Skin epidermis (tissue), 12 donors: ENCODE measurements around the gene MID2.
"Not testable (repeated sequence)": the region's sequence is repeated elsewhere in the genome, so short reads cannot be mapped to it uniquely, and the experiment has no call there.

ENCODE experiments used
- H3K27ac ChIP-seq, 21 experiments: fragments of 200-600 bp; sonication (generic) in 11 of 21; one replicate each; pipeline ENCODE4 v1.5.0; 2020; ENCODE audit warnings: mild to moderate bottlenecking in 3 of 21, inconsistent platforms in 2 of 21, moderate library complexity in 2 of 21
- H3K4me3 ChIP-seq, 7 experiments: fragments of 200-600 bp; sonication (generic) in 2 of 7; one replicate each; pipeline ENCODE4 v1.5.0; 2020; ENCODE audit warnings: inconsistent platforms in 2 of 7, mild to moderate bottlenecking in 2 of 7, moderate library complexity in 1 of 7

The MID2 gene

DNA sequence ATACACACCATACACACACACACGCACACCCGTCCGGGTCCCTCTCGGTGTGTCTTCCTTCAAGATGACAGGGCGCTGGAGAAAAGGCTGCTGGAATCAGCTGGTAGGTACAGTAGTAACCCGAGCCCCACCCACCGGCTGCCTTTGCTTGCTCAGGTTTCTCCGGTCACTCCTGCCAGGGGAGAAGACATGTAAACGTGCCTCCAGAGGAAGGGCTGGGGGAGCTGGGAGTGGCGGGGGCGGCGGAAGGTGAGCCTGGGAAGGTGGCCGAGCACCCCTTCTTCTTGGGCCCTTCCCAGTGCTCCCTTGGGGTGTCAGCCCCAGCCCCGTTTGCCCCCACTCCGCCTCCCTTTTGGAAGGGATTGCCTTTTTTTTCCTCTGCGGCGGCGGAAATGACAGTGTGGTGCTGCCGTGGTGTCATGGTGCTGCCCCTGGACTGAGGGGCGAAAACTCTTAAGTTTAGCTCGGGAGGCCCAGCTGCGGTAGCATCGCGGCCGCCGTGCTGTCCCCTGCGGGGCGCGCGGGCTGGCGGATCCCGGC is at the start of gene MID2:
MID2 (plus strand) TSS at position 169 of the 540 bp plus-strand sequence. CDS start 561 bp downstream, outside the sequence.
- peak within 1 kb of the TSS; percentile 56 to 93 (median 80) for H3K27ac ChIP-seq
- peak within 1 kb of the TSS; percentile 37 to 59 (median 50) for H3K4me3 ChIP-seq

DNA sequence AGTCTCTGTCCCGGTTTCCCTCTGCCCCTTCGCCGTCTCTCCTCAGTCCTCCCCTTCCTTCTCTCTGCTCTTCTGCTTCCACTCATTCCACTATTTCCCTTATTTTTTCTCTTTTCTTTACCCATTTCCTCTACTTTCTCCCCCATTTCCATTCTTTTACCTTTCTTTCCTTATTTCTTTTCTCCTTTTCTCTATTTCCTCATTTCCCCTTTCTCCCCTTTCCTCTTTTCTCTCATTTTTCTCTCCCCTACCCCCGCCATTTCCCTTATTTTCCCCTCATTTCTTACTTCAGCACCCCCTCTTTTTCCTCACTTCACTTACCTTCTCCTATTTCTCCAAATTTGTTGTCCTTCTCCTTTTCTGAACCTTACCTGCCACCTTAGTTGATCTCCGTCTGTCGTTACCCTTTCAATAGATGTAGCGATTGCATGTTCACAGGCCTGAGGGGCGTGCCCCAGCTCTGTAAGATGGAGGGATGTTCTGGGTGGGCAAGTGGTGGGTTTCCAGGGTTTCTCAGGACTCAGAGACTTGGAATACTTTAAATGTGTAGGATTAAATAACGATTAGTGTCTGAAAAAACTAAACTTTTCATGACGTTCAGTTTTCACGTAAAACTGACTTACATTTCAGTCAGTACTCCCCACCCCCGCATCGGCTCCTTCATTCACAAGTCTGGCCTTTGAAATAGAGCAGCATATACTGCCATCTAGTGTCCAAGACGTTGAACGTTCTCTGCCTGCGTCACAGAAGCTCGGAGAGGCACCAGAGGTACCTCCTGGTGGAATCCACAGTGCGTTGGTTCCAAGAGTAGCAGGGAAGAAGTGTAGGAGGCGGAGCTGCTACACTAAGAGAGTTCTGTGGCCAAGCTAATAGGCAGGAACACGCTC is 48.8 kb upstream of the MID2 start:
- Histone ChIP-seq H3K27ac (peak overlapping the region in 10 of 21 experiments; percentile 3 to 81 (median 68)), H3K4me3 (peak overlapping the region in 5 of 7 experiments; percentile 30 to 53 (median 42))

GRCh38 chrX:107777536-107777832 is 48.2 kb upstream of the MID2 start, which contains the start of gene NCBP2L:
TSS of gene NCBP2L (plus strand) at chrX:107777733. CDS start at chrX:107794221, 16,488 bp downstream.
- H3K27ac ChIP-seq: peak within 1 kb of the TSS in 9 of 21 experiments; percentile 3 to 81 (median 69)

DNA sequence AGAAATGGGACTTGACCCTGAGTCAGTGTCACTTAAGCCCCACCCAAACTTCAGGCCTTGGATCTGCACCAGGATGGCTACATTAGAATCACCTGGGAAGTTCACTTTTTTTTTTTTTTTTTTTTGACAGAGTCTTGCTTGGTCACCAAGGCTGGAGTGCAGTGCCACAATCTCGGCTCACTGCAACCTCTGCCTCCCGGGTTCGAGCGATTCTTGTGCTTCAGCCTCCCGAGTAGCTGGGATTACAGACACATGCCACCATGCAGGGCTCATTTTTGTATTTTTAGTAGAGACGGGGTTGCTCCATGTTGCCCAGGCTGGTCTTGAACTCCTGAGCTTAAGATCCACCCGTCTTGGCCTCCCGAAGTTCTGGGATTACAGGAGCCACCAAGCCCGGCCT is 45.1 kb upstream of the MID2 start:
- no peak overlapping the region for H3K4me3 ChIP-seq
- no peak overlapping the region for H3K27ac ChIP-seq

More at GRCh38 chrX:107777536-107777832, 48.2 kb upstream of the MID2 start, which contains the start of gene NCBP2L:
- H3K4me3 ChIP-seq: peak within 1 kb of the TSS in 5 of 7 experiments; percentile 30 to 53 (median 42)

DNA sequence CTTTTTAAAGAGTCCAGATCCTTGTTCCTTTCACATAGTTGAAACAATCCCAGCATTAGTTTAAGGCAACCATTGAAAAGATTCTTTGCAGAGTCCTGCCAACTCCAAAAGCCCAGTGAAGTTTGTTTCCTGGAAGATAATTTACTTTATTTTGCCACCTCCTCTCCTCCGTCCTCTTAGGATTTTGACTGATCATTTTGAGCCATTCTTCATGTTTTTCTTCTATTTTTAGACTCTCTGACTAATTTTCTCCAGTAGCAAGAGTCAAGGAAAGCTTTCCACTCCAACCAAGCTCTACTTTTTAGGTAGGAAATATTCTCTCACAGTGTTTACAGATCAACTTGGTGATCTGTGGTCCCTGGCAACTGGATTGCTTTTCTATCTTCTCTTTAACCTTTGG is 37.8 kb upstream of the MID2 start:
- H3K4me3 ChIP-seq: no peak overlapping the region
- H3K27ac ChIP-seq: no peak overlapping the region

GRCh38 chrX:107804427-107804826 is 21.2 kb upstream of the MID2 start:
- no peak overlapping the region for H3K27ac ChIP-seq
- no peak overlapping the region for H3K4me3 ChIP-seq

DNA sequence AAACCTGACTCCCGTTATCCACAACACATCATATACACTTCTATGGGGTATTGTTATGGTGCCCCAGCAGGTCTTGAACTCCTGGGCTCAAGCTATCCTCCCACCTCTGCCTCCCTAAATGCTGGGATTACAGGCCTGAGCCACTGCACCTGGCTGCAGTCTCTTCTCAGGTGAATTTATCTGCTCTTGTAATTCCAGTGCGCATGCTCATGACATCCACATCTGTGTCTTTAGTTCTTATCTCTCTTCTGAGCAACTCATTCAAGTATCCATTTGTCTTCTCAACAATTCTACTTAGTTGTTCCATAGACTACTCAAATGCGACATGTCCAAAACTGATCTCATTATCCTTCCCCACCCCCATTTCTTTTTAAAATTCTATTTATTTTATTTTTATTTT is 20.5 kb upstream of the MID2 start:
- H3K27ac ChIP-seq: no peak overlapping the region
- no peak overlapping the region for H3K4me3 ChIP-seq

DNA sequence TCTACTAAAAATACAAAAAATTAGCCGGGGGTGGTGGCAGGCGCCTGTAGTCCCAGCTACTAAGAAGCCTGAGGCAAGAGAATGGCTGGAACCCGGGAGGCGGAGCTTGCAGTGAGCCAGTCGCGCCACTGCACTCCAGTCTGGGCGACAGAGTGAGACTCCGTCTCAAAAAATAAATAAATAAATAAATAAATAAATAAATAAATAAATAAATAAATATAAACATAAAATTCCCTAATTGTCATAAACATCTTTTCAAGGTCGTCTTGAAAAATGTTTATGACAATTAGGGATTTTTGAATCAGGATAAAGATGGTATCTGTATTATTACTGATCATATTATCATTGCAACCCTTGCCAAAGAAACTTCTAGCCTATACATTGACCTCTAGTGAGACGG is 15.6 kb upstream of the MID2 start:
- H3K27ac ChIP-seq, H3K4me3 ChIP-seq: not testable (repeated sequence)

DNA sequence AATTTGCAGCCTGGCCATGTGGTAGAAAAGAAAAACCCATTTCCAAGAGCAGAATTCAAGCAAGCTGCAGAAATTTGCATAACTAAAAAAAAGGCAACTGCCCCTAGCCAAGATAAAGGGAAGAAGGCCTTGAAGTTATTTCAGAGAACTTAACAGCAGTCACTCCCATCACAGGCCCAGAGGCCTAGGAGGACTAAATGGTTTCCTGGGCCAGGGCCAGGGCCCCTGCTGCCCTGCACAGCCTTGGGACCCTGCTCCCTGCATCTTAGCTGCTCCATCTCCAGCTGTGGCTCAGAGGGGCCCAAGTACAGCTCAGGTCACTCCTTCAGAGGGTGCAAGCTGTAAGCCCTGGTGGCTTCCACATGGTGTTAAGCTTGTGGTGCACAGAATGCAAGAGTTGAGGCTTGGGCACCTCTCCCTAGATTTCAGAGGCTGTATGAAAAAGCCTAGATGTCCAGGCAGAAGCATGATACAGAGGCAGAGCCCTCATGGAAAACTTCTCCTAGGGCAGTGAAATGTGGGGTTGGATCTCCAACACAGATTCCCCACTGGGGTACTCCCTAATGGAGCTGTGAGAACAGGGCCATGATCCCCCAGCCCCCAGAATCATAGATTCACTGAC is 6.7 kb upstream of the MID2 start:
- no peak overlapping the region for H3K4me3 ChIP-seq
- no peak overlapping the region for H3K27ac ChIP-seq

- Histone ChIP-seq H3K27ac (no peak overlapping the region), H3K4me3 (no peak overlapping the region)
These were observed 2.6 kb upstream of the MID2 start for GRCh38 chrX:107823042-107823441.

DNA sequence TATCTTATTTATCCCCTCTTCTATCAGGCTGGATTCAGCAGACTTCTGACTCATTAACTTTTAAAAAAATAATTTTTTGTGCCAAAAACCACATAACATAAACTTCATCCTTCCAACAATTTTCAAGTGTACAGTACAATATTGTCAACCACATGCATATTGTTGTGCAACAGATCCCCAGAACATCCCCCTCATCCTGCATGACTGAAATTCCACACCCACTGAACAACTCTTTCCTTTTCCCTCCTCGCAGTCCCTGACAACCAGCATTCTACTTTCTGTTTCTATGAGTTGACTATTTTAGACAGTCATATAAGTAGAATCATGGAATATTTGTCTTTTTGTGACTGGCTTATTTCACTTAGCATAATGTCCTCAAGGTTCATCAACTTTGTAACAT is 2.2 kb upstream of the MID2 start:
- no peak overlapping the region for H3K27ac ChIP-seq
- H3K4me3 ChIP-seq: no peak overlapping the region

DNA sequence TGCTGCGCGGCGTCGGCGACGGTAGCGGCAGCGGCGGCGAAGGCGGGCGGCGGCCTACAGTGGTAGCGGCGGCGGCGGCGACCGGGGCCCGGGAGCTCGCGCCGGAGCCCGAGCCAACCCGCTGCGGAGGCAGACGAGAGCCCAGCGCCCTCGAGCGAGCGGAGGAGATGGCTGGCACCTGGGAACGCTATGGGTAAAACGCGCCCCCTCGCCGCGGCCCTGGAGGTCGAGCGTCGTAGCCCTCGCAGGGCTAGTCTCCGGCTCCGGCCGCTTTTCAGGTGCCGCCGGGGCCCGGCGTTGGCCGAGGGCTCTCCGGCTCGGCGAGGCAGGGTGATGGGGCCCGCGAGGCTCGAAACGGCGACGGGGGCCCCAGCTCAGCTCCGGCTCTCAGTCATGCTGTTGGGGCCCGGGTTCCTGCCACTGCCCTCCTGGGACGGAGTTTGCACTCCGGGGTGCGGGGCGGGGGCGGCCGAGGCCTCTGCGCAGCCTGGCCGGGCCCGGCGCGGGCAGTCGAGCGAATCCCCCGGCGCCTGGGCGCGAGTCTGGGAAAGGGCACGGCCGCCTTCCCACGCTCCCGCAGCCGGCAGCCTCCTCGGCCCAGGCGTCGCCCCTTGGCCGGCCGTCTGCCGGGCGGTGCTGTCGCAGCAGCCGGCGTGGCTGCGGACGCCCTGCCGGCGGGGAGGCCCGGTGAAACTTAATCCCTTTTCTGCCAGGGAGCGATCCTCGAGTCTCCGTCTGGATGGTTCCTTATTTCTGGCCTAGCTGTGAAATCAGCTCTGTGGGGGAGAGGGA is 768 bp downstream of the MID2 start:
- peak overlapping the region; percentile 56 to 93 (median 80) for H3K27ac ChIP-seq
- peak overlapping the region; percentile 37 to 59 (median 50) for H3K4me3 ChIP-seq

DNA sequence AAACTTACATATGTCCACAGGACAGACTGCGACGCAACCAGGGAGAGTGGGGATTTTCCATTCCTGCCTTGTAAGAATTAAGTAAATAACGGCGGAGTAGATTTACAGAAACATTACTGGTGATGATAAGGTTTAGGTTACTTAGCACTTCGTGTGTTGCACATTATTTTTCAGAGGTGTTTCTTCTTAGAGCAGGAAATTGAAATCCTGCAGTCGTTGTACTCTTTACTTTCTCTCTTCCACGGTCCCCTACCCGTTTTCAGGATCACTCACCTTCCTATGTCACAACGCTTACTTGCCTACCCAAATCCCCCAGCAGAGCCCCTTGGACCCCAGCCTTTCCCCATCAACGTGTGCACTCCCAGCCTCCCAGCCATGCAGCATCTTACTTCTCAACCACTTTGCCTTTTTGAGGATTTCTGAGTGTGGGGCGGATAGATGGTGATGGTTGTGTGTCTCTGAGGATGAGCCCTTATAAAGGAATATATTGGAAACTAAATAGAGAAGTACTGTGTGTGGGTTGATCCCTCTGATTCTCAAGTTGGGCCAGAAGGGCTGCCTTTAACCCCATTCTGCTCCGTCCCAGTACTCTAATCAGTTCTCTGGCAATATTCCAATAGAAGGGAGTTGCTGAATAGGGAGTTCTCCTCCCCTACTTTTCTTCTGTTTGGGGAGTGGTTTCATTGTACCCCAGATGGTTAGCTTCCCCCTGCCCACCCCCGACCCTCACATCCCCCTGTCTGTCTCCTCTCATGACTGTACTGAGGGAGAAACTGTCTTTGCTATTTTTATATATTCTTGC is 1.6 kb downstream of the MID2 start:
- peak overlapping the region in 20 of 21 experiments; percentile 56 to 93 (median 81) for H3K27ac ChIP-seq
- peak overlapping the region; percentile 37 to 59 (median 50) for H3K4me3 ChIP-seq

DNA sequence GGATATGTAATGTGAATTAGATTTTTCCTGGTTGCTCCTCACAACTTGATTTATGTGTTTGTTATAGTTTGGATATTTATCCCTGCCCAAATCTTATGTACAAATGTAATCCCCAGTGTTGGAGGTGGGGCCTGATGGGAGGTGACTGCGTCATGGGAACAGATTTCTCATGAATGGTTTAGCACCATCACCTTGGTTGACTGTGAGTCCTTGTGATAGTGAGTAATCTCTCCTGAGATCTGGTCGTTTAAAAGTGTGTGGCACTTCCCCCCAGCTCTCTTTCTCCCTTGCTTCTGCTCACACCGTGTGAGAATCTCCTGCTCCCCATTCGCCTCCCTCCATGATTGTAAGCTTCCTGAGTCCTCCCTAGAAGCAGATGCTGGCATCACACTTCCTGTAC is 2.2 kb downstream of the MID2 start:
- Histone ChIP-seq H3K27ac (peak overlapping the region in 1 of 21 experiments; percentile 85), H3K4me3 (no peak overlapping the region)

GRCh38 chrX:107829878-107830277 is 4.2 kb downstream of the MID2 start:
- H3K4me3 ChIP-seq: no peak overlapping the region

GRCh38 chrX:107831071-107831730 is 5.5 kb downstream of the MID2 start:
- H3K4me3 ChIP-seq: no peak overlapping the region
- H3K27ac ChIP-seq: no peak overlapping the region

More at GRCh38 chrX:107829878-107830277, 4.2 kb downstream of the MID2 start:
- H3K27ac ChIP-seq: no peak overlapping the region

- H3K27ac ChIP-seq: no peak overlapping the region
- H3K4me3 ChIP-seq: no peak overlapping the region
These were observed 8.9 kb downstream of the MID2 start for GRCh38 chrX:107834275-107835201.
